SK-N-MC (cell line): ENCODE data around the gene PRKG1.

Experiments used
- EZH2 ChIP-seq: fragments of 200-600 bp; sonication (generic); IDR thresholded peaks from one replicate; pipeline ENCODE4 v1.6.1; 2017; ENCODE audit warnings: antibody characterized with exemption
- FOXP2 ChIP-seq: optimal IDR thresholded peaks from 2 replicates; pipeline ENCODE3; 2011; ENCODE audit warnings: mild to moderate bottlenecking, moderate library complexity; ENCODE audit not compliant: insufficient read depth; ENCODE audit errors: extremely low read length, control extremely low read depth
- POLR2AphosphoS5 ChIP-seq: IDR thresholded peaks from 2 replicates; pipeline ENCODE4 v1.6.1; 2012; ENCODE audit warnings: mild to moderate bottlenecking, low read depth, low read length, borderline replicate concordance

DNA sequence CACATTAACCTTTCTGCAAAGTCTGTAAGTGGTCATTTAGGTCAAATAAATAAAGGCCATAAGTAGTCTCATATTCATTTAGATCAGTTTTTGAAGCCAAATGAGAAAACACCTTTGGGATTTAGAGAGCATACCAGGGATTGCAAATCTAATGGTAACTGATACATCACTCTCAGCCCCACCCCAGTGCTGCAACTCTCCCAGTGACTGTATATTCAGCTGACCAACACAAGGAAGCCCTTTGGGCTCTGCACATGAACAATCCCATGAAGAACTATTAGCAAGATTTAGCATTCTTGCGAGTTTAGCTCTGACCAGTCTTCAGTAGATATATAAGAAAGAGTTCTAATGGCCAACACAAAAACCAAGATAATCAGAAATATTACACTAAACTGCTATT lies 372.8 kb downstream of the PRKG1 start:
- TF ChIP-seq EZH2 (no peak), POLR2AphosphoS5 (no peak), FOXP2 (no peak)
